ENCODE results near the gene ZACN. TPM values are rescaled to one million over a fixed set of nuclear protein-coding genes. Genes with fewer than 3 reads are reported as not detected.

The ZACN gene
- total RNA-seq, 1 experiment from 2014 or later, result 0.09 TPM

DNA sequence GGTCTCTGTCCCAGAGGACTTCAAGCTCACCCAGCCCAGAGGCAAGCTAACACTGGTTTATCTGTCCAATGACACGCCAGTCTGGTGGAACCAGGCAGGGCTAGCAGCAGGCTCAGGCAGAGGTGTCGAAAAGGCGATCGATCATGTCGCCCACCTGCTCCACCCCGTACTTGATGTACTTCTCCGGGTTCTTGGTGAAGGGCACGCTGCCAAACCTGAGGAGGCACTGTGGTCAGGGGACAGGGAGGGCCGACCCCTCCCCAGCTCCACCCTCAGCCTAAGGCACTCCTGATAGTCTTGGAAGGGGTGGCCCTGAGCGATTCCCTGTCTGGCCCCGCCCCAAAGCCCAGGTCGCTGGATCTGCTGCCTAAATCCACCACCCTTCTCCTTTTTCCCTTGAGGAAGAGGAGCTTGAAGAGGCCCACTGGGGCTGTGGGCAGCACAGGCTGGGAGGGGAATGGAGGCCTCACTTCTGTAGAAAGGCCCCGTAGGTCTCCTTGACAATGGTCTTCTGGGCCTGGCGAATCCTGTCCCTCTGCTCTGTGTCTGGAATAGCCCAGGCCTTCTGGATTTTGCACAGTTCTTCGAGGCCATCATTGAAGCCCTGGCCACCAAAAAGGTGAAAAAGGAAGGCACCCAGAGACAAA lies 4.7 kb downstream of the ZACN start:
- peaks cover 24 to 28% of the 10 kb centered on the region in 2 experiments for H3K4me1 Mint-ChIP-seq
- no peak overlapping the region for H3K27ac ChIP-seq (ENCODE audit: insufficient read length, low read depth, low read length)

More for the DNA sequence above, 4.7 kb downstream of the ZACN start:
- no peak overlapping the region for H2BK12ac ChIP-seq (ENCODE audit: insufficient read length, low read depth, low read length)
- no peak overlapping the region for H2BK5ac ChIP-seq (ENCODE audit: insufficient read length, low read length)
- no peaks in the 10 kb centered on the region for H3K79me2 ChIP-seq (ENCODE audit: insufficient read depth, low read length)
- H3K36me3 Mint-ChIP-seq (ENCODE audit: insufficient read depth in 1 of 3, low read depth in 3 of 3), result peaks cover 11 to 62% (median 47%) of the 10 kb centered on the region in 3 experiments; a peak in 6 of 7 replicates
- H3K9ac ChIP-seq (ENCODE audit: extremely low read depth, insufficient read length, low read length), result no peak overlapping the region
- no peak overlapping the region for H3K4me3 Mint-ChIP-seq
- H4K91ac ChIP-seq (ENCODE audit: insufficient read length, low read depth, low read length), result no peak overlapping the region
- H2BK20ac ChIP-seq (ENCODE audit: low read depth, low read length, poor library complexity, severe bottlenecking), result no peak overlapping the region
- no peak overlapping the region for H3K4ac ChIP-seq (ENCODE audit: low read depth, low read length)
- H4K20me1 ChIP-seq (ENCODE audit: control insufficient read depth, insufficient read depth, insufficient read length), result no peaks in the 10 kb centered on the region
- no peak overlapping the region for H3K56ac ChIP-seq (ENCODE audit: insufficient read length, low read depth, low read length)
- peaks cover 10% of the 10 kb centered on the region; the same call in 1 of the 2 replicates for H3K27me3 ChIP-seq (ENCODE audit: insufficient read depth, low read length)
- H4K8ac ChIP-seq (replicated peaks; ENCODE audit: insufficient read length, low read depth, low read length), result no peak overlapping the region
- peaks cover 18% of the 10 kb centered on the region for H3K27me3 Mint-ChIP-seq (ENCODE audit: low read depth)
- H2BK15ac ChIP-seq (ENCODE audit: low read depth, low read length), result no peak overlapping the region
- H2AK5ac ChIP-seq (ENCODE audit: insufficient read length, low read length), result no peak overlapping the region
- no peak for DNase-seq
- no CpG with 5 or more reads among the region's 15 CpGs for WGBS (ENCODE audit: extremely low coverage, insufficient read length, low lambda C conversion rate)
- peaks cover 6% of the 10 kb centered on the region for H3K23me2 ChIP-seq (ENCODE audit: insufficient read length, low read depth, low read length, poor library complexity, severe bottlenecking)
- no peak overlapping the region for H3K18ac ChIP-seq (ENCODE audit: insufficient read length, low read depth, low read length)
- no peak overlapping the region for H4K5ac ChIP-seq (ENCODE audit: insufficient read length, low read depth, low read length)
- TF ChIP-seq, protein P1, sequence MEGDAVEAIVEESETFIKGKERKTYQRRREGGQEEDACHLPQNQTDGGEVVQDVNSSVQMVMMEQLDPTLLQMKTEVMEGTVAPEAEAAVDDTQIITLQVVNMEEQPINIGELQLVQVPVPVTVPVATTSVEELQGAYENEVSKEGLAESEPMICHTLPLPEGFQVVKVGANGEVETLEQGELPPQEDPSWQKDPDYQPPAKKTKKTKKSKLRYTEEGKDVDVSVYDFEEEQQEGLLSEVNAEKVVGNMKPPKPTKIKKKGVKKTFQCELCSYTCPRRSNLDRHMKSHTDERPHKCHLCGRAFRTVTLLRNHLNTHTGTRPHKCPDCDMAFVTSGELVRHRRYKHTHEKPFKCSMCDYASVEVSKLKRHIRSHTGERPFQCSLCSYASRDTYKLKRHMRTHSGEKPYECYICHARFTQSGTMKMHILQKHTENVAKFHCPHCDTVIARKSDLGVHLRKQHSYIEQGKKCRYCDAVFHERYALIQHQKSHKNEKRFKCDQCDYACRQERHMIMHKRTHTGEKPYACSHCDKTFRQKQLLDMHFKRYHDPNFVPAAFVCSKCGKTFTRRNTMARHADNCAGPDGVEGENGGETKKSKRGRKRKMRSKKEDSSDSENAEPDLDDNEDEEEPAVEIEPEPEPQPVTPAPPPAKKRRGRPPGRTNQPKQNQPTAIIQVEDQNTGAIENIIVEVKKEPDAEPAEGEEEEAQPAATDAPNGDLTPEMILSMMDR (conservative IDR thresholded peaks at IDR 0.05), result no peak
- no peaks in the 10 kb centered on the region for H3K9me3 Mint-ChIP-seq
- H3K14ac ChIP-seq (ENCODE audit: insufficient read depth, low read length), result no peak overlapping the region
- no peak overlapping the region for H3T11ph ChIP-seq (ENCODE audit: low read length)
- H2AFZ ChIP-seq (ENCODE audit: low read length), result no peak overlapping the region
- H2BK120ac ChIP-seq (ENCODE audit: low read depth, low read length, poor library complexity, severe bottlenecking), result no peak overlapping the region
- no peaks in the 10 kb centered on the region for H3K79me1 ChIP-seq (ENCODE audit: insufficient read depth, low read depth, low read length, poor library complexity, severe bottlenecking)
- H3K4me2 ChIP-seq (ENCODE audit: insufficient read depth, insufficient read length, low read length), result no peak overlapping the region
- no peak overlapping the region for H3K23ac ChIP-seq (ENCODE audit: insufficient read length, low read depth, low read length)
- H3K27ac Mint-ChIP-seq, result no peak overlapping the region
- peaks cover 8% of the 10 kb centered on the region; the same call in 1 of the 2 replicates for H3K4me1 ChIP-seq (ENCODE audit: insufficient read depth, low read length)
- no peaks in the 10 kb centered on the region for H3K9me3 ChIP-seq (ENCODE audit: control insufficient read depth, low read depth, low read length)
